ENCODE measurements around the gene C1QTNF12.
"Not testable (repeated sequence)": the region's sequence is repeated elsewhere in the genome, so short reads cannot be mapped to it uniquely, and the experiment has no call there.

C1QTNF12 gene

DNA sequence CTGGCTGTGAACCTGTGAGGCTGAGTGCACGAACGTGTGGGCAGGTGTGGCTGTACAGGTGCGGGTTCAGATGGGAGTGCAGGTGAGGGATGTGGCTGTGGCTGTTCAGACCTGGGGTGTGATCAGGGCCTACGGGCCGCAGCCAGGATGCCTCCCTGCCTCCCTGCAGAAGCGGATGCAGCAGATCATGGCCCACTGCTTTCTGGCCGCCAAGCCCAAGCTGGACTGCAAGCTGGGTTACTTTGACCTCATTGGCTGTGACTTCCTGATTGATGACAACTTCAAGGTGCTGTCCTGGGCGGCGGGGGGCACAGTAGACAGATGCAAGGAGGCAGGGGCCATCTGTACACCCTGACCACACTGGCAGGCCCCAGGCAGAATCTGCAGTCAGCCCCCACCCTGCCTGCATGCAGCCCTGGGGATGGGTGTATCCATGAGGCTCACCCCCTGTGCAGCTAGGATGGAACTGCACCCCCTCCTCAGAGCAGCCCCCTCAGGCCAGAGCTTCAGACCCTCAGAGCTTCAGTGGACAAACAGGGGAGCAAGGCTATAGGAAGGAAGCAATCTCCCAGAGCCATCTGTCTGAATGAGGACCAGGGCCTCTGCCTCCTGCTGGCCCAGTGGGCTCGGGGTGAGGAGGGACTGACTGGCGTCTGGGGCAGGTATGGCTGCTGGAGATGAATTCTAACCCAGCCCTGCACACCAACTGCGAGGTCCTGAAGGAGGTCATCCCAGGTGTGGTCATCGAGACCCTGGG is 49.9 kb downstream of the C1QTNF12 start:
- no peak for DNase-seq

DNA sequence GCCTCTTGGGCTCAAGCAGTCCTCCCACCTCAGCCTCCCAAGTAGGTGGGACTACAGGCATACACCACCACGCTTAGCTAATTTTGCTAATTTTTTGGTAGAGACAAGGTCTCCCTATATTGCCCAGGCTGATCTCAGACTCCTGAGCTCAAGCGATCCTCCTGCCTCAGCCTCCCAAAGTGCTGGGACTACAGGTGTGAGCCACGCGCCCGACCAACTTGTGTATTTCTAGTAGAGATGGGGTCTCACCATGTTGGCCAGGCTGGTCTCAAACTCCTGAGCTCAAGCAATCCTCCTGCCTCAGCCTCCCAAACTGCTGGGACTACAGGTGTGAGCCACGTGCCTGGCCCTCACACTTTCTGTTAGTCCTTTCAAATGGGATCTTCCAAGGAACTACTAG is 50.8 kb downstream of the C1QTNF12 start:
- not testable (repeated sequence) for DNase-seq

DNA sequence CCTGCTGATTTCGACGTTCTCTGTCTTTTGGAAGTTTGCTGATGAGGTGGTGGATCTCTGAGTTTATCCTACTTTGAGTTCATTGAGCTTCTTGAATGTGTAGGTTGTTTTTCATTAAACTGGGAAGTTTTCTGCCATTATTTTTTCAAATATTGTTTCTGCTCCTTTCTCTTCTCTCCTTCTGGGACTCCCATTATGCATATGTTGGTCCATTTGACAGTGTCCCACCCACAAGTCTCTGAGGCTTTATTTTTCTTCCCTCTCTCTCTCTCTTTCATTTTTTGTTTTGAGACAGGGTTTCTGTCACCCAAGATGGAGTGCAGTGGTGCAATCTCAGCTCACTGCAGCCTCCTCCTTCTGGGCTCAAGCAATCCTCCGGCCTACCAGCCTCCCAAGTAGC is 51.8 kb downstream of the C1QTNF12 start:
- DNase-seq: no peak
